AG09319 (cell line): ENCODE measurements around the gene MS4A15.

Source experiments
- DNase-seq: peaks from one replicate; pipeline ENCODE4 v3.0.0-alpha.2; 2010; ENCODE audit warnings: low read depth; ENCODE audit errors: extremely low read depth
- TF ChIP-seq, protein P1 (sequence below): IDR thresholded peaks from 2 replicates; pipeline ENCODE4 v1.5.1; 2011; ENCODE audit warnings: low read depth, mild to moderate bottlenecking, inconsistent platforms, low read length, moderate library complexity

MS4A15 gene

DNA sequence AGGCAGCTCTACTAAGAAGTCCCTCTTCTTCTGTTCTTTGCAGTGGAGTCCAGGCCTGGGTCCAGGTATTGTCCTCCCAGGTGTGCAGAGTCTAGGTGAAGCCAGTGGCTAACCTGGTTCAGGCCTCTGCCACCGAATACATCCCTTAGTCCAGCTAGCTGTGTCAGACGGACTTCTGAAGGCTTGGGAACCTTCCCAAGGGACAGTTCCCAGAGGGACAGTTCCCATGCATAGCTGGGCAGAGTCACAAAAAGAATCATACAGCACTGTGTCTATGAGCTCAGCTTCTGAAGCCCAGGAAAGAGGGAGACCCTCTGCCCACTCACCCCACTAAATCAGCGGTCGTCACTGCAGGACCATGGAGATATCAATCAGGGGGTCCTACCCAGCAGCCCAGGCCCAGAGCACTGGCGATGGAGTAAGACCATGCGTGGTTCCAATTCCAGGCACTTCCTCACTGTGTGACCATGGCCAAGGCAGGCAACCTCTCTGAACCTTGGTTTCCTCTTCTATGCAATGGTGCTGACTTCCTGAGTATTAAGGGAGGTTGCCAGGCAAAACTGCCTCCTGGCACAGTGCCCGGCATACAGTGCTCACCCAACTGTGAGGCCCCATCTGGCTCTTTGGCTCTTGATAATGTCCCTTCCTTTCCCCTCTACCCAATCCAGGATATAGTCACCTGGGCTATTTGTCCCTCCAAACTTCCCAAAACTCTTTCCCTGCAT is 31.9 kb downstream of the MS4A15 start:
- no peak for DNase-seq
- TF ChIP-seq, protein P1, sequence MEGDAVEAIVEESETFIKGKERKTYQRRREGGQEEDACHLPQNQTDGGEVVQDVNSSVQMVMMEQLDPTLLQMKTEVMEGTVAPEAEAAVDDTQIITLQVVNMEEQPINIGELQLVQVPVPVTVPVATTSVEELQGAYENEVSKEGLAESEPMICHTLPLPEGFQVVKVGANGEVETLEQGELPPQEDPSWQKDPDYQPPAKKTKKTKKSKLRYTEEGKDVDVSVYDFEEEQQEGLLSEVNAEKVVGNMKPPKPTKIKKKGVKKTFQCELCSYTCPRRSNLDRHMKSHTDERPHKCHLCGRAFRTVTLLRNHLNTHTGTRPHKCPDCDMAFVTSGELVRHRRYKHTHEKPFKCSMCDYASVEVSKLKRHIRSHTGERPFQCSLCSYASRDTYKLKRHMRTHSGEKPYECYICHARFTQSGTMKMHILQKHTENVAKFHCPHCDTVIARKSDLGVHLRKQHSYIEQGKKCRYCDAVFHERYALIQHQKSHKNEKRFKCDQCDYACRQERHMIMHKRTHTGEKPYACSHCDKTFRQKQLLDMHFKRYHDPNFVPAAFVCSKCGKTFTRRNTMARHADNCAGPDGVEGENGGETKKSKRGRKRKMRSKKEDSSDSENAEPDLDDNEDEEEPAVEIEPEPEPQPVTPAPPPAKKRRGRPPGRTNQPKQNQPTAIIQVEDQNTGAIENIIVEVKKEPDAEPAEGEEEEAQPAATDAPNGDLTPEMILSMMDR: no peak

DNA sequence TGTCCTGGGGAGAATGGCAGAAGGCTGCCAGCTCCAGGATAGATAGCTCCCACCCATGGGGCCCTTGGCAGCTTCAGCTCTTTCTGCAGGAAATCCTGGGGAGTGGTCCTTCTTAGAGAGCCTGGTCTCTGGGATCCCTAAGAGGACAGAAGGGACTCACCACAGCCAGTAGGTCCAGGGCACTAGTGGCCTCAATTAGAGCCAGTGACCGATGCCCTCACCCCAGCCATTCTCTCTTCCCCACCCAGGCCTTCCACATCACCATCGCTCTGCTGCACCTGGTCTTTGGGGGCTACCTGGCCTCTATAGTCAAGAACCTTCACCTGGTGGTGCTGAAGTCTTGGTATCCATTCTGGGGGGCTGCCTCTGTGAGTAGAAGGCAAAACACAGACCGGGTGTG is 34.1 kb downstream of the MS4A15 start:
- TF ChIP-seq, protein P1: no peak
- DNase-seq: no peak

DNA sequence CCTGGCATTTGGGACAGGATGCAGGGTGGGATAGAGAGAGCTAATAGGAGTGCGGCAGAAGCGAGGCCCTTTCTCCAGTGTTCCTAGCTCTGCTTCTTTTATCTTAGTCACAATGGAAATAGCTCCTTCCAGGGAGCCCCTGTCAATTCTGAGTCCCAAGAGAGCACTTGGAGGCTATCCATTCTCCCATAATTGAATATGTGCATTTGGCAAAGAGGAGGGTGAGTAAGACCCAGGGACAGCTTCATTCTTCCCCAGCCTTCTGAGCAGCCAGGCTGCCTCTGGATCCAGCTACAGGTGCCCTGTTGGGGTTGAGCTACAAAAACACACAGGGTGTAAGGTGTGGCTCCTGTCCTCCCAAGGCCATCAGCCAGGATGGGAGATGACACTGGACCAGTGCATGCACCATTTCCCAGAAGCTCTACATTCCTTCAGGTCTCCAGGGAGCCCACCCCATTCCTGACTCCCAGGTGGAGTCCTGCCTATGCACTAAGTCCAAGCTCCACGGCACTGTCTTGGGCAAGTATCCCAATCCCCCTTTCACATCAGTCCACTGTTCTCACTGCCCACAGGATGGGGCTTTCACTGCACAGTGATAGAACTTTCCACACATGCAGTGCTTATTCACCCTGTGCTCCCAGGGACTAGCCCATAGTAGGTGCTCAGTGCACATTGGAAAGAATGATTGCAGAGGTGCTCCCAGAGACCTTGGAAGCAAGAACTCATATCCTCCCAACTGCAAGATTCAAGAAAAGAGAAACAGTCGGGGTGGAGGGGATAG is 34.7 kb downstream of the MS4A15 start:
- TF ChIP-seq, protein P1: no peak

DNA sequence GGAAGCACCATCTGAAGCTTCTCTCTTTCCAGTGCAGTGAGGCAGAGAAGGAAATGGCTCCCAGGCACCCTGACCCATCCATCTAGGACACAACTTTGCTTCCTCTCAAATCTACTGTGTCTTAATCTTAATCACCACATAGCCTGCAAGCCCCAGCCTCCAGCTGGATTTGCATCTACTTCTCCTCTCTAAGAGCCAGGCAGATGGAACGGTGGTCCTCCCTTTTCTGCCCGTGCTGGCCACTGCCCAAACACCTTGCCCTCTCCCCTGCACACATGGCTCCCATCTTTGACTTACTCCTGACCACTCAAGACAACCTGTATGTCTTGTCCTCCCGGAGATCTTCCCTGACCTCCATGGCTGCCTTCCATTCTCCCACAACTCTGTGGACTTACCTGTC is 35.9 kb downstream of the MS4A15 start:
- TF ChIP-seq, protein P1: no peak
- DNase-seq: no peak

More for the DNA sequence above, 34.7 kb downstream of the MS4A15 start:
- DNase-seq: no peak

DNA sequence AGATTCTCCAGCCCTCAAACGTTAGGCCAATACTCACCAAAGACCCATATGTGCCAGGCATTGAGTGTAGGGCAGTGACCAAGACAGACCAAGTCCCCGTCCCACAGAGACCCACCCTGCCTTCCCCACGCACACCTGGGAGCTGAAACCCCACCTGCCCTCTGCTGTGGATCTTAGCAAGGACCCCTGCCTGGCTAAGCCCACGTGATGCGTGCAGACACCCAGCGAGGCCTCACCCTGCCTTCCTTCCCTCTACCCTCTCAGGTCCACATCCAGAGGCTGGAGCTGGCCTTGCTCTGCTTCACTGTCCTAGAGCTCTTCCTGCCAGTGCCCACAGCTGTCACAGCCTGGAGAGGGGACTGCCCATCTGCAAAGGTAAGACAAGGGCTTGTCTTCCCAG is 38.6 kb downstream of the MS4A15 start:
- TF ChIP-seq, protein P1: no peak
- no peak for DNase-seq

DNA sequence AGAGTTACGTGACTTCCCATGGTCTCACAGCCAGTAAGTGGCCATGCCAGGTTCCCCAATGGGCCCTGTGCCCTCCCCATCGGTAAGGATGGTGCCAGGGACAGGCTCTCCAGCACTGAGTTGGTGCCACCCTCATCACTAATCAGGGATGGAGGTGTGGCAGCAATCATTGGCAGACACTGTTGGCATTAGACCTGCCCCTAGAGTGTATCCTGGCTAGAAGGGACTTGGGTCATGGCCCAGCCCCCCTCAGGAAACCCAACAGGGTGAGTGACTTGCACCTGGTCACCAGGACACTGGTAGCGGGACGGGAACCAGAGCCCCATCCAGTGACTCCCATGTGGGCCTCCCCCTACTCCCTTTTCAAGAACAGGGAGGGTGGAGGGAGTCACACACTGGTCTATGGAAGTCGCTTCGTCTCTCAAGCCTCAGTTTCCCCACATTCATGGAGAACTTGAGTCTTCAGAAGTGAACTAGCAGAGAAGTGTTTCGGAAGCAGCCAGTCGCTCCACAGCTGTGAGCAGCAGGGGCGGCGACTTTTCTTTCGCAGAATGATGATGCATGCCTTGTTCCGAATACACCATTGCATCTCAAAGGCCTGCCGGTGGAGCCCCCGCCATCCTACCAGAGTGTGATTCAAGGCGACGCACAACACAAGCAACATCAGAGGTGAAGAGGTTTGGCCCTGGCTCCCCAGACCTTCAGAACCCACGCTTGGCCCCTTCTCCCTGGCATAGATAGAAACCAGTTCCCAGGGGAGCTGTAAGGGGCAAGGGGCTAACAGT is 41.4 kb downstream of the MS4A15 start:
- DNase-seq: no peak
- TF ChIP-seq, protein P1: no peak
